ENCODE measurements around the gene CCDC124. TPM values are rescaled to one million over a fixed set of nuclear protein-coding genes. Genes with fewer than 3 reads are reported as not detected.

The CCDC124 gene
- total and polyA plus RNA-seq, 2 of the 4 experiments (the other 2 are of a cell fraction) = 30.1 to 112 TPM

DNA sequence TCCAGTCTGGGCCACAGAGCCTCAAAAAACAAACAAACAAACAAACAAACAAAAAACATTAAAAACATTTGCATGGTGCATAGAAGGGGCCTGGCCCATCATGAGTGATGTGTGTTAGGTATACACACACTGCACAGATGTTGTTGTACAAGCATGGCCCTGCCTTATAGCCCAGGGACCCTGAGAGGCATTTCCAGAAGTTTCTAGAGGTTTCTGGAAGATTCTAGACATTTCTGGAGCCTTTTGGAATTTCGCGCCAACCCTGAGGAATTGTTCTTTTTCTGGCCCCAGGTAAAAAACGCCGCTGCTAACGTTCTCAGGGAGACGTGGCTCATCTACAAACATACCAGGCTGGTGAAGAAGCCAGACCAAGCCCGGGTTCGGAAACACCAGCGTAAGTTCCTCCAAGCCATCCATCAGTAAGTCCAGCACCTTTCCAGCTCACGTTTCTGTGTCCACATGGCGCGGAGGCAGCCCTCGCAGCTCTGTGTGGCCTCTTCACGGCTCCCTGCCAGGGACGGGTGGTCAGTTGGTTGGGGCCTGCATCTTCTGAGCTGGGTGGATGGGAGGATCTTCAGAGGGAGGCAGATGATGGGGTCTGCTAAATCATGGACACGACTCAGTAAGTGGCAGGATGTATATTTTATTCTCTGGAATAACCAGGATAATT, 56.7 kb downstream of the CCDC124 start:
- Histone ChIP-seq H2BK5ac (ENCODE audit: low read depth, low read length, poor library complexity, severe bottlenecking) (no peak overlapping the region), H4K91ac (ENCODE audit: insufficient read depth, low read depth, low read length) (no peak overlapping the region), H4K8ac (ENCODE audit: low read depth in 2 of 2, low read length in 2 of 2) (no peak overlapping the region), H2AK5ac (ENCODE audit: low read depth, low read length) (no peak overlapping the region), H2BK20ac (ENCODE audit: low read depth, low read length) (no peak overlapping the region), H2AK9ac (replicated peaks; ENCODE audit: low read depth, low read length, poor library complexity) (no peak overlapping the region), H3K18ac (ENCODE audit: low read depth, low read length) (no peak overlapping the region), H2AFZ (replicated peaks; ENCODE audit: low read length, poor library complexity) (no peak overlapping the region), H3K9me1 (ENCODE audit: insufficient read depth, low read length) (no peaks in the 10 kb centered on the region), H2BK120ac (ENCODE audit: low read depth, low read length) (no peak overlapping the region), H2BK15ac (ENCODE audit: low read depth, low read length) (no peak overlapping the region), H3K4ac (ENCODE audit: low read depth, low read length) (no peak overlapping the region), H3K27me3 (ENCODE audit: control insufficient read depth, insufficient read depth, low read length) (peaks cover 2% of the 10 kb centered on the region; the same call in 1 of the 2 replicates), H3K9ac (ENCODE audit: low read depth, low read length) (no peak overlapping the region), H3K14ac (replicated peaks; ENCODE audit: low read depth, low read length) (no peak overlapping the region), H3K36me3 (ENCODE audit: control insufficient read depth, insufficient read depth, low read length) (no peaks in the 10 kb centered on the region), H3K9me3 (ENCODE audit: control insufficient read depth, insufficient read depth, low read length) (no peaks in the 10 kb centered on the region), H4K20me1 (ENCODE audit: insufficient read depth, low read length) (no peaks in the 10 kb centered on the region), H3K27ac (ENCODE audit: insufficient read depth, low read length) (no peak overlapping the region), H4K5ac (ENCODE audit: low read depth, low read length) (no peak overlapping the region), H3K56ac (ENCODE audit: extremely low read depth, insufficient read depth, low read length) (no peak overlapping the region), H3K4me3 (ENCODE audit: insufficient read depth, low read depth, low read length) (no peak overlapping the region), H3K23ac (ENCODE audit: low read depth, low read length) (no peak overlapping the region), H3K4me2 (ENCODE audit: low read depth, low read length) (no peak overlapping the region), H3K79me1 (ENCODE audit: low read depth in 1 of 2, low read length in 2 of 2) (no peaks in the 10 kb centered on the region), H3K4me1 (ENCODE audit: control insufficient read depth, insufficient read depth, low read length) (no peaks in the 10 kb centered on the region)
- BruUV-seq (replicated peaks) = no TSS peak
- no peak for TF ChIP-seq BHLHE40 (IDR thresholded peaks at IDR 0.05; ENCODE audit: low read depth, low read length)
- TF ChIP-seq, protein P1, sequence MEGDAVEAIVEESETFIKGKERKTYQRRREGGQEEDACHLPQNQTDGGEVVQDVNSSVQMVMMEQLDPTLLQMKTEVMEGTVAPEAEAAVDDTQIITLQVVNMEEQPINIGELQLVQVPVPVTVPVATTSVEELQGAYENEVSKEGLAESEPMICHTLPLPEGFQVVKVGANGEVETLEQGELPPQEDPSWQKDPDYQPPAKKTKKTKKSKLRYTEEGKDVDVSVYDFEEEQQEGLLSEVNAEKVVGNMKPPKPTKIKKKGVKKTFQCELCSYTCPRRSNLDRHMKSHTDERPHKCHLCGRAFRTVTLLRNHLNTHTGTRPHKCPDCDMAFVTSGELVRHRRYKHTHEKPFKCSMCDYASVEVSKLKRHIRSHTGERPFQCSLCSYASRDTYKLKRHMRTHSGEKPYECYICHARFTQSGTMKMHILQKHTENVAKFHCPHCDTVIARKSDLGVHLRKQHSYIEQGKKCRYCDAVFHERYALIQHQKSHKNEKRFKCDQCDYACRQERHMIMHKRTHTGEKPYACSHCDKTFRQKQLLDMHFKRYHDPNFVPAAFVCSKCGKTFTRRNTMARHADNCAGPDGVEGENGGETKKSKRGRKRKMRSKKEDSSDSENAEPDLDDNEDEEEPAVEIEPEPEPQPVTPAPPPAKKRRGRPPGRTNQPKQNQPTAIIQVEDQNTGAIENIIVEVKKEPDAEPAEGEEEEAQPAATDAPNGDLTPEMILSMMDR (conservative IDR thresholded peaks at IDR 0.05; ENCODE audit: low read depth, low read length) = no peak
- no peak for TF ChIP-seq CEBPB (IDR thresholded peaks at IDR 0.05; ENCODE audit: low read depth, low read length)
- TF ChIP-seq MXI1 (IDR thresholded peaks at IDR 0.05; ENCODE audit: borderline replicate concordance, low read depth, low read length) = no peak
- no peak for TF ChIP-seq SMC3 (IDR thresholded peaks at IDR 0.05; ENCODE audit: low read depth, low read length)
- no peak for TF ChIP-seq RFX5 (IDR thresholded peaks at IDR 0.05; ENCODE audit: low read depth, low read length)
- no peak for TF ChIP-seq NFE2L2 (IDR thresholded peaks at IDR 0.05; ENCODE audit: low read depth, low read length)
- no peak for TF ChIP-seq RCOR1 (IDR thresholded peaks at IDR 0.05; ENCODE audit: insufficient replicate concordance, low read length)
- no peak for TF ChIP-seq RAD21 (IDR thresholded peaks at IDR 0.05; ENCODE audit: low read length)
- no peak for TF ChIP-seq POLR2A (IDR thresholded peaks at IDR 0.05; ENCODE audit: low read depth, low read length)
- no peak for TF ChIP-seq FOS (IDR thresholded peaks at IDR 0.05; ENCODE audit: low read depth, low read length)
- no peak for TF ChIP-seq USF2 (IDR thresholded peaks at IDR 0.05; ENCODE audit: low read depth, low read length)
- no peak for TF ChIP-seq CHD1 (IDR thresholded peaks at IDR 0.05; ENCODE audit: low read depth, low read length)
- no peak for TF ChIP-seq MAFK (IDR thresholded peaks at IDR 0.05; ENCODE audit: low read depth, low read length)
- no peak for TF ChIP-seq MAZ (IDR thresholded peaks at IDR 0.05; ENCODE audit: borderline replicate concordance, low read depth, low read length)
- TF ChIP-seq ELK1 (IDR thresholded peaks at IDR 0.05; ENCODE audit: borderline replicate concordance, low read depth, low read length) = no peak
- intact Hi-C loops (cut with micrococcal nuclease) (no loop called here), in situ Hi-C loops (cut with MboI; ENCODE audit: low sequenced_read_pairs) (loop anchor here (5.0 kb wide), 2 partner anchors 52 to 122 kb away; no protein-coding TSS in a partner anchor), dilution Hi-C loops (cut with HindIII; ENCODE audit: low sequenced_read_pairs, unreplicated experiment) (no loop called here)
- ChIA-PET POLR2A (ENCODE audit: unreplicated experiment) (no interaction called here), CTCF (no interaction called here)
- DNase-seq = no peak
- ATAC-seq (ENCODE audit: low read depth) = no peak
- WGBS, 2 experiments (ENCODE audit: extremely low coverage in 2 of 2, insufficient read length in 1 of 2) = 80% methylated on average over 2 of the region's 16 CpGs; no CpG with 5 or more reads in 1 of the 2 experiments

All from IMR-90 (cell line).